Measurements from ENCODE around the gene HINT1. TPM values are rescaled to one million over a fixed set of nuclear protein-coding genes. Genes with fewer than 3 reads are reported as not detected.

HINT1 gene
- total RNA-seq, 1 experiment from 2014 or later, result 136 TPM

DNA sequence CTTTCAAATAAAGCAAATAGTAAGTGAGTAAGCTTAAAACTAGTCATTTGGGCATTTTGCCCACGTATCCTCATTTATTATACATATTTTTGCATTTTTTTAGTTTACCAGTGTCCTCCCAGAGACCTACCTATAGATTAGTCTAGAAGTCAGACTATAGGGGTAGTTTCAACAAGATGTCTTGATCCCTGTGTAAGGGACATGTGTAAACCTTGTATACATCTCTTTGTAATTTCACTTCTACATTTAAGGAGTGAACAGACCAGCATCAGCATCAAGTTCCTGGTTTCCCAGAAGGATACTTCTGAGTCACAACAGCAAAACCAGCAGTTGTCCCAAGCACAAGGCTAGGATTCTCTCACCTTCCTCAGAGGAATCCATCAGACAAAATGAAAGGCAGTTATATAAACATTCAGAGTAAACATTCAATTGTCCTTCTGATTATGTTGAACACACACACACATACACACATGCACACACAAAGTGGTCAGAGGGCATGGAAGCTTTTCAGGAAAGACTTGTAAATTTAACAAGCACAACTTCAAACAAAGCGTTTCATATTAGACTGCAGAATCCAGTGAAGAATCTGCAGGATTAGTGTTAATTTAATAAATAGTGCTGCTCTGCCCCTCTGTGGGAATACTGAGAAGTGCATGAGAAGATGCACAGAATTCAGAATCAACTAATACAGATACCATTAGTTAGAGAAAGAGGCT is 55.4 kb downstream of the HINT1 start:
- DNase-seq (ENCODE audit: low spot score), result peak; percentile 71

Other genes starting within 250 kb of the HINT1 start
- gene LYRM7, start 5.7 kb upstream of the HINT1 start, total RNA-seq (2014; rRNA removed; shearing (Covaris generic)), result 1.9 and 3.0 TPM in 2 replicates
- gene CDC42SE2, start 98.8 kb upstream of the HINT1 start, total RNA-seq (2014; rRNA removed; shearing (Covaris generic)), result 18.3 and 20.7 TPM in 2 replicates